WI38 (cell line): Measurements from ENCODE around the gene COL18A1.

Experiments
- H3K4me3 ChIP-seq: 2 replicates; pipeline ENCODE4 v1.5.1; 2011; ENCODE audit warnings: low read depth, mild to moderate bottlenecking, control low read depth, low read length
- CTCF ChIP-seq: IDR thresholded peaks from 2 replicates; pipeline ENCODE4 v1.5.1; 2012; ENCODE audit warnings: low read depth, mild to moderate bottlenecking, control low read depth, low read length

Gene COL18A1

GRCh38 chr21:45535341-45536081 lies 130.5 kb downstream of the COL18A1 start:
- no peak overlapping the region for H3K4me3 ChIP-seq
- TF ChIP-seq CTCF: no peak

- H3K4me3 ChIP-seq: no peak overlapping the region
- no peak for TF ChIP-seq CTCF
Observed at GRCh38 chr21:45536301-45537081, 131.5 kb downstream of the COL18A1 start.

- no peak for TF ChIP-seq CTCF
Observed at GRCh38 chr21:45537111-45537745, 132.3 kb downstream of the COL18A1 start.

GRCh38 chr21:45537746-45538291 lies 132.9 kb downstream of the COL18A1 start:
- no peak overlapping the region for H3K4me3 ChIP-seq
- no peak for TF ChIP-seq CTCF

More at GRCh38 chr21:45537111-45537745, 132.3 kb downstream of the COL18A1 start:
- H3K4me3 ChIP-seq: no peak overlapping the region

- H3K4me3 ChIP-seq: no peak overlapping the region
- no peak for TF ChIP-seq CTCF
Observed at GRCh38 chr21:45538381-45539045, 133.5 kb downstream of the COL18A1 start.

GRCh38 chr21:45539046-45539795 lies 134.3 kb downstream of the COL18A1 start:
- TF ChIP-seq CTCF: no peak
- H3K4me3 ChIP-seq: no peak overlapping the region
